Endothelial cell of coronary artery (primary cell): ENCODE results near the gene PRM1. TPM values are rescaled to one million over a fixed set of nuclear protein-coding genes. Genes with fewer than 3 reads are reported as not detected.

Experiments
- total RNA-seq: library from RNA; depleted of rRNA; stranded (reverse); fragments of >200 nt; gene quantifications from 2 replicates; pipeline ENCODE4 v1.2.3, GENCODE V29; 2014

The PRM1 gene, protein sequence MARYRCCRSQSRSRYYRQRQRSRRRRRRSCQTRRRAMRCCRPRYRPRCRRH
- total RNA-seq: not detected in 2 replicates

DNA sequence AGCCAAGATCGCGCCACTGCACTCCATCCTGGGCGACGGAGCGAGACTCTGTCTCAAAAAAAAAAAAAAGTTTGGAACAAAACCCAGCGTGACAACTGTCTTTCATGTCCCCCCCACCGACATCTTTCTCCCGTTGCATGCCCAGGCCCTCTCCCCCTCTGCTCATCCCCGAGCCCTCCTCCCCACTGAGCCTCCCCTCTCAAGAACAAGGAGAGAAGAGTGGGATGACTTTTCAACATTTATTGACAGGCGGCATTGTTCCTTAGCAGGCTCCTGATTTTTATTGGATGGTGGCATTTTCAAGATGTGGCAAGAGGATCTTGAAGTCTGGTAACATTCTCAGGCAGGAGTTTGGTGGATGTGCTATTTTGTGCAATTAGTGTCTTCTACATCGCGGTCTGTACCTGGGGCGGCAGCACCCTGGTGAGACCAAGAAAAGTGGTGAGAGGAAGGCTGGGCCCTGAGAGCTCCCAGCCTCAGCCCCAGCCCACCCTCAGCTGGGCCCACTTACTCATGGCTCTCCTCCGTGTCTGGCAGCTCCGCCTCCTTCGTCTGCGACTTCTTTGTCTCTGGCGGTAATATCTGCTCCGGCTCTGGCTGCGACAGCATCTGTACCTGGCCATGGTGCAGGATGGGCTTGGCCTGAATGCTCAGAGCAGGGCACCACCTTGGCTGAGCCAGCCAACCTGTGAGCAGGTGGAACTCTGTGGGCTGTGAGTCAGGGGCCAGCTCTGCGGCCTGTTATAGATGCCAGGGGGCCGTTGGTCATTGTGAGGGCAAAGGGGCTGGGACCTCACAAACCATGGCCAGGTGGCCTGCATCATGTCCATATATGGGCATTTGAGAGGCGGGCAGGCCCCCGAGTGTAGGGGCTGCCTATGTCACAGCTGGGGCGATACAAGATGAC lies at the start of gene PRM1:
Gene PRM1, minus strand, starts transcription at position 715 of the 907 bp plus-strand sequence. Its CDS starts 92 bp downstream, at position 623.

DNA sequence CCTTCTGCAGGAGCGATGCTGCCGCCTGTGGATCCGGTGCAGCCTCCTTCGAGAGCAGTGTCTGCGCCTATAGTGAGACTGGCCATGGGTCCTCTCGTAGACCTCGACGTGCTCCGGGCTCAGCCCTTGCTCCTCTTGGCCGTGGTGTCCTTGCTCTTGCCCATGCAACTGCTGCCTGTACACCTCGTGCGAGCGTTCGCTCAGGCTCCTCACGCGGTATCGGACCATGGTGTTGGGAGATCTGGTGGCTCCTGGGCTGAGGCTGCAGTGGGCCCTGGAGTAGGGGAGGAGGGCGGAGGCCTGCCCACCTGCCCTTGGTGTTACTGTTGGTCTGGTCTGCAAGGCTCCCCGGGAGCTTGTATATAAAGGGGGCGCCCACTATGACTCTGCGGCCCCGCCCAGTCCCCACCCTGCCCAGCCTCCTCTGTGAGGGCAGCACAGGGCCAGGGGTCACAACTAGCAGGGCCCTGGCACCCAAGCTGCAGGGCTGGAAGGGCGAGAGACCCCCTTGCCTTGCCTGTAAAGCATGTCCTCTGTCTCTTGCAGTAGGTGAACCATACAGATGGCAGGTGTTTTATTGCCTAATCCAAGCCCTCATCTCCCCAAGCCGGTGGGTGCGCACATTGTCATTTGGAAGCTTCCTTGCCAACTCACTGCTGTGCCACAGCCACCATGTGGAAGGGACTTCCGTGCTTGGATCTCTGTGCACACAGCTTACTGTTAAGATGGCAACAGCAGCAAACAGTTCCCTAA lies 4.8 kb downstream of the PRM1 start, which contains the start of gene PRM2:
Gene PRM2, minus strand, starts transcription at position 338 of the 753 bp plus-strand sequence. Its CDS starts 110 bp downstream, at position 228.

DNA sequence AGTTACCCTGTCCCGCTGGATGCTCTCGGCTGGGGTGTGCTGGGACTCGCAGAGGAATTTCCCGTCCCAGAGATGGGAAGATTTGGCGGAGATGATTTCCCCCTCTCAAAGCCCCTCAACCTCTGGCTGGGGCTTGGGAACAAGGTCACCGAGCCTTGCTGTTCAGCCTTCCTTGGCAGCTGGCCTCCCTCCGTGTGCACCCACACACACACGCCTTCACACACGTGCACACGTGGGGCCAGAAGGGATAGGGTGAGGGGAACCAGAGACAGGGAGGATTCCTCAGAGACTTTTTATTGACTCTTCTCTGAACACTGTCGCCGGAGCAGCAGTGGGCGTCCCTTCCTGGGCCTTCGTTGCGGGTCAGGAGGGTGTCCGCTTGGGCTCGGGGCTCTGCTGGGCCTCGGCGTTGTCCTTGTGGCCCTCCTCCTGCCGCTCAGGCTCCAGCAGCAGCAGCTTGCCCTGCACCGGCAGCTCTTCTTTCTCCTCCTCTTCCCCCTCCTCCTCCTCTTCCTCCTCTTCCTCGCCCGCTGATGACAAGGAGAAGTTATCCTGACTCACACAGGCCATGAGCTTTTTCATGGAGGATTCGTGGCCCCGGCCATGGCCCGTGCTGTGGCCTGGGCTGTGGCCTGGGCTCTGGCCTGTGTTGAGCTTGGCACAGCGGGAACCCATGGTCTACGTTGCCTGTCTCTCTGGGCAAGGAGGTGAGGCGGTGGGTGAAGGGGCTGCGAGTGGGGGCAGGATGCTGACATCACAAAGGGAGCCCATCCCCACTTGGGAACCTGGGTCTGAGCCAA lies 8.0 kb downstream of the PRM1 start, which contains the start of gene PRM3:
Gene PRM3, minus strand, starts transcription at position 709 of the 800 bp plus-strand sequence. Its CDS starts 34 bp downstream, at position 675.

DNA sequence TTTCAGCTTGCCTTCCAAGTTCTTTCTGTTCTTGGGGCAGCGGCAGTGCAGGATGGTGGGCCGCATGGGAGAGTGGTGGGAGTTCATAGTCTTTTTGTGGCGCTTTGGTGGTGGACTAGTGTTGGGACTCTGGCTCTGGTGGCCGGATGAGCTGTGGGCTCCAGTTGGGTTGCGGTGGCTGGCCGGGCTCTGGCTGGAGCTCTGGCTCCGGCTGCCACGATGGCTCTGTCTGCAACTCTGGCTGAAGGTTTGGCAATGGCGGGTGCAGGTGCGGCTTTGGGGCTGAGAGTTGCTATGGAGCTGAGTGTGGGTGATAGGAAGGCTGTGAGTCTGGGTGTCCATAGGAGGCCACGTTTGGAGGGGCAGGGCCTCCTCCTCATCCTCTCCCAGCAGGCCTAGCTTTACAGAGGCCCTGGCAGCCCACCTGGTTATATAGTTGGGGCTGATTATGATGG lies 12.2 kb downstream of the PRM1 start, which contains the start of gene TNP2:
Gene TNP2, minus strand, starts transcription at position 405 of the 455 bp plus-strand sequence. Its CDS starts 63 bp downstream, at position 342.

DNA sequence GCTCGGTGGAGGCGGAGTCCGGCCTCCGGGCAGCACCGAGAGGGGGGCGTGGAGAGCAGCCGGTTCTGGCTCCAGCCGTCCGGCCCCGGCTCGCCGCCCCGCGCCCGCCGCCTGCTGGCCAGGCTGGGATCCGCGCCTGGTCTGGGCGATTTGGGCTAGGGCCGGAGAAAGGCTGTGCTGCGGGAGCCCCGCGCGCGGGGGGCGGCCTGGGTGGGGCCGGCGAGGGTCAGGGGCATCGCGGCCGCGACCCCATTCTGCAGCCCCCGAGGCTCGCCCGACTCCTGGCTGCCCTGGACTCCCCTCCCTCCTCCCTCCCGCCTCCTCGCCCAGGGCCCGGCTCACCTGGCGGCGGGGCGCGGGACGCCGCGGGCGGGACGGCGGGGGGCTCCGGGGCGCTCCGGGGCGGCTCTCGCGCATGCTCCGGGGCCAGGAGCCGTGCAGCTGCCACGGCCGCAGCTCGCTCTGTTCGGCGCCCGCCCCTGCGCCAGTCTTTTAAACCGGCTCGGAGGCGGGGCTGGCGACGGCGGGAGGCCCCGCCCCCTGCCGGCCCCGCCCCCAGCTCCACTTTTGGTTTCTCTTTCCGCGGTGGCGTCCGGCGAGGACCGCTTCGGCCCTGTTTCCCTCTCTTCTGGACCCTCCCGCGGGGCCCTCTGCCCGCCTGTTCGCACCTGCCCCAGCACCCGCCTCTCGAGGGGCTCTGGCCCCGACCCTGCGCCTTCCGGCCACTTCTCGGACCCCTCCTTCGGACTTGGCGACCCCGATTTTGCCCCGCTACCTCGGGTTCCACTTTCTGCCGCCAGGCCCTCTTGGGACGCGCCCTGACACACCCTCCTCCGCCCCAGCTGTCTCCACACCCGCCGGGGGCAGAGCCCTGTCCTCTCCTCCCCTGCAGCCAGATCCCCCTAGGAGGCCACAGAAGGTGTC lies 25.1 kb downstream of the PRM1 start, which contains the start of gene SOCS1:
Gene SOCS1, minus strand, starts transcription at position 468 of the 924 bp plus-strand sequence. CDS start 726 bp downstream, outside the sequence.

Other genes with a start within 250 kb of the PRM1 start
- gene SOCS1, start 25.1 kb downstream of the PRM1 start, total RNA-seq: 0.54 and 1.3 TPM in 2 replicates
- not detected in 2 replicates for gene TNP2, start 12.0 kb downstream of the PRM1 start, total RNA-seq
- not detected in 2 replicates for gene PRM3, start 7.7 kb downstream of the PRM1 start, total RNA-seq
- not detected in 2 replicates for gene PRM2, start 4.8 kb downstream of the PRM1 start, total RNA-seq
- 3.0 and 7.1 TPM in 2 replicates for gene RMI2, start 64.1 kb upstream of the PRM1 start, total RNA-seq